Endothelial cell of hepatic sinusoid (primary cell): ENCODE measurements around the gene CERS5.

Experiments
- in situ Hi-C: cut with HindIII; loops from 2 replicates; pipeline ENCODE4 v1.10.0; 2017; ENCODE audit warnings: low sequenced_read_pairs

The CERS5 gene

DNA sequence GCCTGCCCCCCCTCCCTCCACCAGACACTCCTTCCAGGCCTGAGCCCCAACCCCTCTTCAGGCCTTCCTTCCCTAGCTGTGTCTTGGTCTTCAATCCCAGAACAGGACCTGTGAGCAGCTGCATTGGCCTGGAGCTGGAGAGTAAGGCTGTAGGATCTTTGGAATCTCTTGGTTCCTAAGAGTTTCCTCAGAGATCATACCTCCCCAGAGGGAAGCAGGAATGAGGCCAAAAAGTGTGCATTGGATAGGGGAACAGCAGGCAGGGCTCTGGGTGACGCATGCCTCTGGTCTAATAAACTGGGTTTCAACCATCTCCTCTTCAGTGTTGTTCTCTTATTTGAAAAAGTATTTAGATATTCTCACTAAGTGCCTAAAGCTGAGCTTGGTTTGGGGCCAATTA lies 83.9 kb downstream of the CERS5 start:
- in situ Hi-C loops = no loop called here

GRCh38 chr12:50082644-50083043 lies 84.5 kb downstream of the CERS5 start:
- in situ Hi-C loops = no loop called here

DNA sequence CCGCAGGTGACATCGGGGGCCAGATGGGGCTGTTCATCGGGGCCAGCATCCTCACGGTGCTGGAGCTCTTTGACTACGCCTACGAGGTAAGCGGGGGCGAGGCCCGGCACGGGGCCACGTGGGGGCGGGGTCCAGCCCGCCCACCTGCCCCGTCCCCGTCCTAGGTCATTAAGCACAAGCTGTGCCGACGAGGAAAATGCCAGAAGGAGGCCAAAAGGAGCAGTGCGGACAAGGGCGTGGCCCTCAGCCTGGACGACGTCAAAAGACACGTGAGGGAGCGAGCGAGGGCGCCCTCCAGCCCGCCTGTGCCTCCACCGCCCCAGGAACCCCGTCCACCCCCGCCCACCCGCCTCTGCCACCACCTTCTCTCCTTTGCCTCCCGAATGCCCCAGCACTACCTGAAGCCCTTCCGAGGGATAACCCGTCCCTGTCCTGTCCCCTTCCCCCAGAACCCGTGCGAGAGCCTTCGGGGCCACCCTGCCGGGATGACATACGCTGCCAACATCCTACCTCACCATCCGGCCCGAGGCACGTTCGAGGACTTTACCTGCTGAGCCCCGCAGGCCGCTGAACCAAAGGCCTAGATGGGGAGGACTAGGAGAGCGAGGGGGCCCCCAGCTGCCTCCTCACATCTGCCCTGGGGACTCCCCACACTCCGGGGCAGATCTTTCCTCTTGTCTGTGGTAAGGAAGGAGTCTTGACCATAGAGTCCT lies 85.9 kb downstream of the CERS5 start:
- in situ Hi-C loops = no loop called here

- in situ Hi-C loops = no loop called here
These were observed 87.4 kb downstream of the CERS5 start for GRCh38 chr12:50079771-50080170.
